Right atrium auricular region (tissue), 2 donors: ENCODE measurements around the gene GPR107. TPM values are rescaled to one million over a fixed set of nuclear protein-coding genes. Genes with fewer than 3 reads are reported as not detected.
A peak's percentile ranks its signal among the peaks of the same experiment; 100 is the strongest.
"Not testable (repeated sequence)": the region's sequence is repeated elsewhere in the genome, so short reads cannot be mapped to it uniquely, and the experiment has no call there.

Source experiments
- DNase-seq: peaks from one replicate; pipeline ENCODE4 v3.0.0-alpha.2; 2019; ENCODE audit warnings: low spot score
- H3K27ac ChIP-seq, 2 donors: fragments of 200-600 bp; sonication (generic); 1 replicate in 1 of 2; 2 replicates in 1 of 2; pipeline ENCODE4 v1.5.1; 2016 to 2019
- H3K27me3 ChIP-seq, 2 donors: fragments of 200-600 bp; sonication (generic); one replicate each; pipeline versions ENCODE4 v1.5.1 to v1.6.0; 2017 to 2019
- H3K36me3 ChIP-seq: fragments of 200-600 bp; sonication (generic); one replicate; pipeline ENCODE4 v1.5.1; 2016
- H3K4me1 ChIP-seq, 2 donors: fragments of 200-600 bp; sonication (generic); one replicate each; pipeline versions ENCODE4 v1.5.1 to v1.6.0; 2017 to 2019
- H3K4me3 ChIP-seq, 2 donors: fragments of 200-600 bp; sonication (generic); 1 replicate in 1 of 2; 2 replicates in 1 of 2; pipeline ENCODE4 v1.5.1; 2017 to 2019; ENCODE audit warnings: mild to moderate bottlenecking in 1 of 2, moderate library complexity in 1 of 2
- H3K9me3 ChIP-seq, 2 donors: fragments of 200-600 bp; sonication (generic); one replicate each; pipeline ENCODE4 v1.5.1; 2019
- CTCF ChIP-seq, 2 donors: fragments of 200-600 bp; sonication (generic); IDR thresholded peaks; one replicate each; pipeline ENCODE4 v1.5.1; 2019; ENCODE audit warnings: antibody characterized with exemption in 2 of 2
- total RNA-seq, 2 donors: library from RNA; depleted of rRNA; stranded (reverse); fragments of >200 nt; gene quantifications; one replicate each; pipeline ENCODE4 v1.1.0, GENCODE V29; 2016

GPR107 gene
- total RNA-seq, 2 donors from 2014 or later, result 16.2 to 16.9 TPM

GRCh38 chr9:130021123-130021522, 32.6 kb upstream of the GPR107 start:
- Histone ChIP-seq H3K4me1 (peaks cover 0 to 18% of the 10 kb centered on the region in 2 donors), H3K36me3 (no peaks in the 10 kb centered on the region), H3K27ac (peak overlapping the region in 1 of 2 donors; percentile 46), H3K4me3 (no peak overlapping the region), H3K27me3 (no peaks in the 10 kb centered on the region), H3K9me3 (peaks cover 0 to 3% of the 10 kb centered on the region in 2 donors)
- TF ChIP-seq CTCF (IDR thresholded peaks at IDR 0.05), result no peak
- no peak for DNase-seq

- H3K36me3 ChIP-seq, H3K4me3 ChIP-seq, H3K9me3 ChIP-seq, DNase-seq, H3K27me3 ChIP-seq, H3K27ac ChIP-seq: not testable (repeated sequence)
- H3K4me1 ChIP-seq, result peaks cover 0 to 18% of the 10 kb centered on the region in 2 donors
Observed at GRCh38 chr9:130021842-130022241, 31.9 kb upstream of the GPR107 start.

GRCh38 chr9:130022566-130023143, 31.1 kb upstream of the GPR107 start:
- no peaks in the 10 kb centered on the region for H3K9me3 ChIP-seq
- TF ChIP-seq CTCF (IDR thresholded peaks at IDR 0.05), result no peak
- no peaks in the 10 kb centered on the region for H3K27me3 ChIP-seq
- peaks cover 0 to 18% of the 10 kb centered on the region in 2 donors for H3K4me1 ChIP-seq
- DNase-seq, result no peak
- H3K36me3 ChIP-seq, result no peaks in the 10 kb centered on the region
- no peak overlapping the region for H3K27ac ChIP-seq
- no peak overlapping the region for H3K4me3 ChIP-seq

- H3K4me1 ChIP-seq, result peaks cover 0 to 18% of the 10 kb centered on the region in 2 donors
- H3K27me3 ChIP-seq, result no peaks in the 10 kb centered on the region
- H3K27ac ChIP-seq, result no peak overlapping the region
- no peaks in the 10 kb centered on the region for H3K9me3 ChIP-seq
- no peak for DNase-seq
- TF ChIP-seq CTCF (IDR thresholded peaks at IDR 0.05), result no peak
- no peaks in the 10 kb centered on the region for H3K36me3 ChIP-seq
- no peak overlapping the region for H3K4me3 ChIP-seq
Observed at GRCh38 chr9:130023144-130023787, 30.4 kb upstream of the GPR107 start.

- no peak for DNase-seq
- Histone ChIP-seq H3K4me3 (no peak overlapping the region), H3K27me3 (no peaks in the 10 kb centered on the region), H3K36me3 (no peaks in the 10 kb centered on the region), H3K27ac (no peak overlapping the region), H3K9me3 (no peaks in the 10 kb centered on the region), H3K4me1 (peaks cover 0 to 25% of the 10 kb centered on the region in 2 donors)
- TF ChIP-seq CTCF (IDR thresholded peaks at IDR 0.05), result no peak
Observed at GRCh38 chr9:130023994-130024596, 29.6 kb upstream of the GPR107 start.

- Histone ChIP-seq H3K9me3 (no peaks in the 10 kb centered on the region), H3K27ac (no peak overlapping the region), H3K27me3 (no peaks in the 10 kb centered on the region), H3K4me1 (peaks cover 0 to 30% of the 10 kb centered on the region in 2 donors), H3K36me3 (no peaks in the 10 kb centered on the region), H3K4me3 (no peak overlapping the region)
- no peak for TF ChIP-seq CTCF (IDR thresholded peaks at IDR 0.05)
- DNase-seq, result no peak
Observed at GRCh38 chr9:130024597-130024994, 29.1 kb upstream of the GPR107 start.
